Activated CD4-positive, alpha-beta memory T cell treated with anti-CD3 and anti-CD28 coated beads for 36 hours (primary cell): ENCODE measurements around the gene SIGLEC12. TPM values are rescaled to one million over a fixed set of nuclear protein-coding genes. Genes with fewer than 3 reads are reported as not detected.
"Not testable (repeated sequence)": the region's sequence is repeated elsewhere in the genome, so short reads cannot be mapped to it uniquely, and the experiment has no call there.

Experiments
- CTCF ChIA-PET: fragments of 350-600 bp; sonication (Branson Sonifier 250); formaldehyde crosslinking; loops from one replicate; lab custom pipeline; 2021; ENCODE audit warnings: antibody characterized with exemption, inconsistent platforms; lab: Charles Lee
- POLR2A ChIA-PET: fragments of 350-600 bp; sonication (Branson Sonifier 250); formaldehyde crosslinking; loops from one replicate; lab custom pipeline; 2021; ENCODE audit warnings: antibody characterized with exemption; lab: Charles Lee
- DNase-seq: peaks from one replicate; pipeline ENCODE4 v3.0.0-alpha.2; 2020
- H3K27ac Mint-ChIP-seq: one replicate; pipeline ENCODE4 v1.8.0; 2021; ENCODE audit warnings: mixed read lengths
- H3K27me3 Mint-ChIP-seq: one replicate; pipeline ENCODE4 v1.8.0; 2021; ENCODE audit warnings: mixed read lengths
- H3K36me3 Mint-ChIP-seq: one replicate; pipeline ENCODE4 v1.8.0; 2021; ENCODE audit warnings: mixed read lengths
- H3K4me1 Mint-ChIP-seq: one replicate; pipeline ENCODE4 v1.8.0; 2021; ENCODE audit warnings: low read depth, mixed read lengths
- H3K4me3 Mint-ChIP-seq: one replicate; pipeline ENCODE4 v1.8.0; 2021; ENCODE audit warnings: mild to moderate bottlenecking, mixed read lengths
- H3K9me3 Mint-ChIP-seq: one replicate; pipeline ENCODE4 v1.8.0; 2021; ENCODE audit warnings: mixed read lengths
- intact Hi-C: fragments of 100-400 bp; cut with micrococcal nuclease; formaldehyde crosslinking; loops from one replicate; pipeline ENCODE4 v1.15.1; 2023
- total RNA-seq, 2 experiments: library from RNA; stranded (reverse); gene quantifications; one replicate each; pipeline ENCODE4 v1.2.3, GENCODE V29; 2021

SIGLEC12 gene
- total RNA-seq, 2 experiments from 2014 or later: 0.22 to 0.24 TPM

DNA sequence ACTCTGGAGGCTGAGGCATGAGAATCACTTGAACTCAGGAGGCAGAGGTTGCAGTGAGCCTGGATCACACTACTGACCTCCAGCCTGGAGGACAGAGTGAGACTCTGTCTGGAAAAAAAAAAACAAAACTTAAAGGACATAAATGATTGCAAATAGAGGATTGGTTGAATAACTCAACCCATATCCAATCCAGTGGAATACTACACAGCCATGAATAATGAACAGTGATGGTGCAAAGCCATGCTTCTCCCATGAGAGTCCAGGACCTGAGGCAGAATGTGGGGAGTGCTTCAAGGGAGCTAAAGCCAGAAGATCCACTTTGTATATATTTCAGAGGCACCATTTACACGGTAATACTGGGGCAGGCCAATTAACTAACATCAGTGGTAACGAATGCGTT is 25.4 kb downstream of the SIGLEC12 start:
- Mint-ChIP-seq H3K36me3 (no peaks in the 10 kb centered on the region), H3K27me3 (peaks cover 4% of the 10 kb centered on the region), H3K27ac (no peak overlapping the region), H3K4me1 (peaks cover 31% of the 10 kb centered on the region), H3K9me3 (peaks cover 3% of the 10 kb centered on the region), H3K4me3 (no peak overlapping the region)
- intact Hi-C loops: loop anchor here (10.0 kb wide), 1 partner anchor 99 kb away; the partner anchor contains the start of gene ZNF175
- ChIA-PET POLR2A (no interaction called here), CTCF (interaction anchor here (0.8 to 6.1 kb wide), 3 partner anchors 8 to 56 kb away, joined by 3 to 150 read pairs (median 3); no protein-coding TSS in a partner anchor)
- no peak for DNase-seq

DNA sequence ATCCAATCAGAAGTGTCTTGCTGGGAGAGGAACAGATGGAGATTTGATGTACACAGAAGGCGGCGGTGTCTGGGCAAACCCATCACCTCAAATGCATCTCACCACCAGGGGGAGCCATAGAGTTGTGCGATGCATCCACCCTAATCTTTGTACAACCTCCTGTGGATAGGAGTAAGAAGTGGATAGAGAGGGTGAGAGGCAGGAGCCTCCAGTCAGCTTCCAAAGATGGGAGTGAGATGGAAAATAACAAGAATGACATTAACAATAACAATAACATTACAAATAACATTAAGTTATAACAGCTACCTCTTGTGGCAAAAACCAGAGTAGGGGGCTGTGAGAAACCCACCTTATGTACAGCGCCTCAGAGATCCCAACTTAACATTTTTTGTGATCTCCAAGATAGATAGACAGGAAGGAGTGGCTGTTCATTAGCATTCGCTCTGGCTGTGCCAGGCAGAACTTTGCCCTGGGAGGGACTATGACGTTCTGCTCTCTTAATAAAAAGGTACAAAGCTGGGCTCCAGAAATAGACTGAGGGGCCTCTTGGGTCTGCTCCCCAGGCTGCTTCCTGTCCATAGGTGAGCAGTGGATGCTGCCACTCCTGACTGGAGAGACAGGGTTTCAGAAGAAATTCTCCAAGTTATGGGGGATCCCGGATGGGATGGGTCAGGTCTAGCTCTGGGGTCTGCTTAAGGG is 28.4 kb downstream of the SIGLEC12 start:
- Mint-ChIP-seq H3K4me3 (no peak overlapping the region), H3K36me3 (no peaks in the 10 kb centered on the region), H3K27ac (no peak overlapping the region), H3K9me3 (peaks cover 3% of the 10 kb centered on the region), H3K27me3 (peaks cover 7% of the 10 kb centered on the region), H3K4me1 (peaks cover 16% of the 10 kb centered on the region)
- ChIA-PET CTCF (interaction anchor here (0.7 to 6.1 kb wide), 42 partner anchors 8 to 313 kb away, joined by 3 to 150 read pairs (median 5); partner anchors contain the start of gene SIGLEC10), POLR2A (no interaction called here)
- intact Hi-C loops: loop anchor here (1.0 to 10.0 kb wide), 7 partner anchors 24 to 310 kb away; partner anchors contain the start of gene ZNF175
- DNase-seq: peak; percentile 89

DNA sequence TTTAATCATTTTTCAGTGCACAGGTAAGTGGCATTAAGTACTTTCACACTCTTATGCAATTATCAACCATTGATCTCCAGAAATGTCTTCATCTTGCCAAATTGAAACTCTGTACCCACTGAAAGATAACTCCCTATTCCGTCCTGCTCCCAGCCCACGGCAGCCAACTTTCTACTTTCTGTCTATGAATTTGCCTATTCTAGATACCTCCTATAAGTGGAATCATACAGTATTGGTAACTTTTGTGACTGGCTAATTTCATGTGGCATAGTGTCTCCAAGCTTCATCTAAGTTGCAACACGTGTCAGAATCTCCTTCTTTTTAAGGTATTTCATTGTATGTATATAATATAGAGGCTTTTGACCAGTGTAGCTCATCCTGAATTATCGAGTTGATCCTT is 29.0 kb downstream of the SIGLEC12 start:
- intact Hi-C loops: loop anchor here (1.0 to 10.0 kb wide), 7 partner anchors 24 to 310 kb away; partner anchors contain the start of gene ZNF175
- DNase-seq: no peak
- H3K27me3 Mint-ChIP-seq: peaks cover 10% of the 10 kb centered on the region
- CTCF ChIA-PET: interaction anchor here (0.6 to 6.1 kb wide), 36 partner anchors 11 to 312 kb away, joined by 3 to 150 read pairs (median 5); no protein-coding TSS in a partner anchor
- no peak overlapping the region for H3K27ac Mint-ChIP-seq
- no peak overlapping the region for H3K4me3 Mint-ChIP-seq
- H3K9me3 Mint-ChIP-seq: peaks cover 3% of the 10 kb centered on the region
- peaks cover 21% of the 10 kb centered on the region for H3K4me1 Mint-ChIP-seq
- H3K36me3 Mint-ChIP-seq: no peaks in the 10 kb centered on the region
- POLR2A ChIA-PET: no interaction called here

GRCh38 chr19:51471527-51471926 is 30.1 kb downstream of the SIGLEC12 start:
- no peaks in the 10 kb centered on the region for H3K36me3 Mint-ChIP-seq
- H3K27me3 Mint-ChIP-seq: peaks cover 12% of the 10 kb centered on the region
- H3K9me3 Mint-ChIP-seq: peaks cover 3% of the 10 kb centered on the region
- DNase-seq: no peak
- peaks cover 27% of the 10 kb centered on the region for H3K4me1 Mint-ChIP-seq
- H3K27ac Mint-ChIP-seq: no peak overlapping the region
- ChIA-PET CTCF (interaction anchor here (1.0 to 6.1 kb wide), 6 partner anchors 31 to 186 kb away, joined by 4 to 150 read pairs (median 12); no protein-coding TSS in a partner anchor), POLR2A (no interaction called here)
- intact Hi-C loops: loop anchor here (10.0 kb wide), 1 partner anchor 103 kb away; the partner anchor contains the start of gene ZNF175
- H3K4me3 Mint-ChIP-seq: no peak overlapping the region

GRCh38 chr19:51470966-51471365 is 30.6 kb downstream of the SIGLEC12 start:
- H3K9me3 Mint-ChIP-seq: no peaks in the 10 kb centered on the region
- intact Hi-C loops: loop anchor here (10.0 kb wide), 1 partner anchor 104 kb away; the partner anchor contains the start of gene ZNF175
- CTCF ChIA-PET: interaction anchor here (1.0 to 6.1 kb wide), 5 partner anchors 30 to 186 kb away, joined by 4 to 150 read pairs (median 18); no protein-coding TSS in a partner anchor
- H3K27ac Mint-ChIP-seq: no peak overlapping the region
- POLR2A ChIA-PET: no interaction called here
- H3K4me1 Mint-ChIP-seq: peaks cover 27% of the 10 kb centered on the region
- no peak overlapping the region for H3K4me3 Mint-ChIP-seq
- no peaks in the 10 kb centered on the region for H3K36me3 Mint-ChIP-seq
- peaks cover 12% of the 10 kb centered on the region for H3K27me3 Mint-ChIP-seq
- no peak for DNase-seq

- Mint-ChIP-seq H3K4me3 (no peak overlapping the region), H3K9me3 (no peaks in the 10 kb centered on the region), H3K27me3 (peaks cover 18% of the 10 kb centered on the region), H3K27ac (no peak overlapping the region), H3K36me3 (peaks cover 1% of the 10 kb centered on the region), H3K4me1 (peaks cover 29% of the 10 kb centered on the region)
- intact Hi-C loops: loop anchor here (10.0 kb wide), 1 partner anchor 105 kb away; the partner anchor contains the start of gene ZNF175
- ChIA-PET CTCF (interaction anchor here (1.7 to 2.2 kb wide), 2 partner anchors 46 to 188 kb away, joined by 5 to 7 read pairs; no protein-coding TSS in a partner anchor), POLR2A (no interaction called here)
- DNase-seq: no peak
Measured at GRCh38 chr19:51469629-51470028, 32.0 kb downstream of the SIGLEC12 start.

DNA sequence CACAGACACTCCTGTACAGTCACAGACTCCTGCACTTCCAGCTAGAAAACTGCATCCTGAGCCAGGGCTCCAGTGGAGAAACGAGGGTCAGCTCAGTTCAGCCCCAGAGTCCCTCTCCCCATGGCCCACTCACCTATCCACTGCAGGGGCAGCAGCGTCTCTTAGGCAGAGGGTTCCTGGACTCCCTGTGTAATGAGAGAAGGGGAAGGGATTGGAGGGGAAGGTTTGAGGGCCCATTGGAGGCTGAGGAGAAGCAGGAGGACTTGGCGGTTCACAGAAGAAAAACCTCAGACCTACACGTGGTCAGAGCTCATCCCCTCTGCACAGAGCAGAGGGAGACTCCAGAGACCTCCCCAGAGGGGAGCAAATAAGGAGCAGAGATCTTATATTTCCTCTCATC is 32.4 kb downstream of the SIGLEC12 start:
- DNase-seq: no peak
- H3K27me3 Mint-ChIP-seq: peaks cover 21% of the 10 kb centered on the region
- peaks cover 32% of the 10 kb centered on the region for H3K4me1 Mint-ChIP-seq
- no peaks in the 10 kb centered on the region for H3K9me3 Mint-ChIP-seq
- no peak overlapping the region for H3K4me3 Mint-ChIP-seq
- ChIA-PET CTCF (interaction anchor here (1.0 to 2.2 kb wide), 4 partner anchors 47 to 189 kb away, joined by 3 to 7 read pairs (median 4); no protein-coding TSS in a partner anchor), POLR2A (no interaction called here)
- H3K27ac Mint-ChIP-seq: no peak overlapping the region
- peaks cover 1% of the 10 kb centered on the region for H3K36me3 Mint-ChIP-seq
- intact Hi-C loops: no loop called here

DNA sequence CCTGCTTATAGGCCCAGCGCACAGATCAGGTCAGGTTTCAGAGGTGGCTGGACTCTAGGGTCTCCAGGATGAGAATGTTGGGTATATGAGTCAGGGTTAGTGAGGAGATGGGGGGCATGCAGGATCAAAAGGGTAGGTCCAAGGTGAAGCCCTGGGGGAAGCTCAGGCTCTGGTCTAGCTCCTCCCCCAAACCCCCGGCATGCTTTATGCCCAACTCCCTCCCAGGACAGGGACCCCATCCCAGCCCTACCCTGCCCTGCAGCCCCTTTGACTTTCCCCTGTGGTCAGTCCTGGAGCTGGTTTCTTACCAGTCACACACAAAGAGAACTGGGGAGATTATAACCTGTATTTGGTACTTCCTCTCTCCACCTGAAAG is 33.1 kb downstream of the SIGLEC12 start:
- intact Hi-C loops: no loop called here
- DNase-seq: no peak
- Mint-ChIP-seq H3K27me3 (peaks cover 22% of the 10 kb centered on the region), H3K36me3 (peaks cover 1% of the 10 kb centered on the region), H3K27ac (no peak overlapping the region), H3K4me1 (peaks cover 34% of the 10 kb centered on the region), H3K9me3 (no peaks in the 10 kb centered on the region), H3K4me3 (no peak overlapping the region)
- POLR2A ChIA-PET: no interaction called here
- CTCF ChIA-PET: interaction anchor here (1.0 to 2.2 kb wide), 4 partner anchors 47 to 190 kb away, joined by 3 to 7 read pairs (median 4); no protein-coding TSS in a partner anchor

DNA sequence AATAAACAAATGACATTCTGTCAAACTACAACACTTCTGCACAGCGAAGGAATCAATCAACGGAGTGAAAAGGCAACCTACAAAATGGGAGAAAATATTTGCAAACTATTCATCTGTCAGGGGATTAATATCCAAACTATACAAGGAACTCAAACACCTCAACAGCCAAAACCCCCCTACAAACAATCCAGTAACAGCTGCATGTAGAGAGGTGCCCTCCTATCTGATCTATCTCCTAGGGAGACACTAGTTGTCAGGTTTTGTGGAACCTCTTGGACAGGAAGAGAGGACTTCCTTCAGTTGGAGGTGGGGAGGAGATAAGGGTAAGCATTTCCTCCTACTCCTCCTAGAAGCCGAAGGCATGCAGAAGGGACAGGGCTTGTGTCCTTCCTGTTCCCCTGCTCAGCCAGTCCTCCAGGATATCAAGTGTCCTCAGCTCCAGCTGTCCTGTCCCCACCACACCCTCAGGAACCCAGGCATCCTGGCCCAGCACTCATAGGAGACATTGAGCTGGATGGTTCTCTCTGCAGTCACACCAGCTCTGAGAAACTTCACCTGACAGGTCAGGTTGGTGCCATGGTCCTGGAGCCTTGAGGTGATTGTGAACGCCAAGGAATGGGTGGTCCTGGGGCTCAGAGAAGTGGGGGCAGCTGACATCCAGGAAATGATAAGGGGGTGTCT is 33.6 kb downstream of the SIGLEC12 start:
- intact Hi-C loops: no loop called here
- CTCF ChIA-PET: interaction anchor here (1.0 to 2.2 kb wide), 6 partner anchors 46 to 191 kb away, joined by 3 to 8 read pairs (median 5); no protein-coding TSS in a partner anchor
- Mint-ChIP-seq H3K9me3 (no peaks in the 10 kb centered on the region), H3K27ac (no peak overlapping the region), H3K4me3 (no peak overlapping the region), H3K4me1 (peaks cover 36% of the 10 kb centered on the region), H3K27me3 (peaks cover 27% of the 10 kb centered on the region), H3K36me3 (peaks cover 1% of the 10 kb centered on the region)
- POLR2A ChIA-PET: no interaction called here
- DNase-seq: no peak

DNA sequence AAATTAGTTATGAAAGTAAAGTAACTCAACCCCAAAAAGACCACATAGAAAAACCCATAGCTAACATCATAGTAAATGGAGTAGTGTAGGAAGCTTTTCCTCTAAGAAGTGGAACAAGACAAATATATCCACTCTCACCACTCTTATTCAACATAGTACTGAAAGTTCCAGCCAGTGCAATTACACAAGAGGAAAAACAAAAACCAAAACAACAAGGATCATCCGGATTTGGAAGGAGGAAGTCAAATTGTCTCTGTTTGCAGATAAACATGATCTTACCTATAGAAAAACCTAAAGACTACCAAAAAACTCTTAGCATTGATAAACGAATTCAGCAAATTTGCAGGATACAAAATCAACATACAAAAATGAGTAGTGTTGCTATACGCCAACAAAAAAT is 34.9 kb downstream of the SIGLEC12 start:
- intact Hi-C loops: no loop called here
- Mint-ChIP-seq H3K36me3 (peaks cover 1% of the 10 kb centered on the region), H3K27ac (no peak overlapping the region), H3K9me3 (no peaks in the 10 kb centered on the region), H3K4me1 (peaks cover 28% of the 10 kb centered on the region), H3K4me3 (no peak overlapping the region), H3K27me3 (peaks cover 34% of the 10 kb centered on the region)
- CTCF ChIA-PET: interaction anchor here (1.3 to 2.1 kb wide), 4 partner anchors 26 to 49 kb away, joined by 3 to 8 read pairs (median 4); no protein-coding TSS in a partner anchor
- POLR2A ChIA-PET: no interaction called here
- no peak for DNase-seq

DNA sequence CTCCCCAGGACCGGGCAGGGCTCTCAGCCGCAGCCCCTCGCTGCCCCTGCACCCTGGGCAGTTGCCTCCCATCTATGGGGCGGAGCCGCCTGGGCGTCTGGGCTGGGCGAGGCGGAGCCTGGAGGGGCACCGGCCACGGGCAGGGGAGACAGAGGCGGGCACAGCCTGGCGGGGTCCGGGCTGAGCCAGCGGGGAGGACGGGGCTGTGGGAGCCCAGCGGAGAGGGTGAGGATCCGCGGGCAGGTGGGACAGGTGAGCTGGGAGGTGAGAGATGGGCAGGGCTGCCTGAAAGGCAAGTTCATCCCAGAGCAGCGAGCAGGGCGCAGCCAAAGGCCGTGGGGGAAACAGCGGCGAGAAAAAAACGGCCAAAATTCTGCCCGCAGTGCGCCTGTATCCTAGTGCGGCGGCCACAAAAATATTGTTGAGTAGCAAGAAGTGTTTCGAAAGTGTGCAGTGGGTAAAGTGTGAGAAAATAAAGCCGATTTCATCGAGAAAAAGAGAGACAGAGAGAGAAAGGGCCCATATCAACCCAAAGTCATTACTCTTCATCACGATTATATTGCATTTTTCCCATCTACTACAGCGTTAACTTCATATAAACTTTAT is 37.5 kb downstream of the SIGLEC12 start:
- H3K9me3 Mint-ChIP-seq, H3K27ac Mint-ChIP-seq, H3K36me3 Mint-ChIP-seq, POLR2A ChIA-PET, CTCF ChIA-PET, DNase-seq, intact Hi-C loops: not testable (repeated sequence)
- Mint-ChIP-seq H3K27me3 (peaks cover 41% of the 10 kb centered on the region), H3K4me3 (peak overlapping the region; percentile 23), H3K4me1 (peaks cover 34% of the 10 kb centered on the region)
